Liver (tissue), 3 donors: ENCODE results near the gene FYB1.

Experiments
- JUND ChIP-seq, 2 donors: IDR thresholded peaks; 2 replicates each; pipeline ENCODE4 v1.6.1; 2016; ENCODE audit warnings: antibody characterized with exemption in 2 of 2
- RAD21 ChIP-seq, 2 donors: IDR thresholded peaks; 2 replicates each; pipeline ENCODE4 v1.6.1; 2016; ENCODE audit warnings: antibody characterized with exemption in 2 of 2, mild to moderate bottlenecking in 2 of 2
- TF ChIP-seq, protein P1 (sequence below): IDR thresholded peaks from 2 replicates; pipeline ENCODE4 v1.6.1; 2016; ENCODE audit warnings: antibody characterized with exemption
- TF ChIP-seq, protein P2 (sequence below): fragments of 150-350 bp; IDR thresholded peaks from 2 replicates; pipeline ENCODE4 v1.5.1; 2017; ENCODE audit warnings: improper control_type of control experiment, low read depth, low read length; ENCODE audit not compliant: missing input control
- donor health status: healthy.
- donor health status: healthy.

DNA sequence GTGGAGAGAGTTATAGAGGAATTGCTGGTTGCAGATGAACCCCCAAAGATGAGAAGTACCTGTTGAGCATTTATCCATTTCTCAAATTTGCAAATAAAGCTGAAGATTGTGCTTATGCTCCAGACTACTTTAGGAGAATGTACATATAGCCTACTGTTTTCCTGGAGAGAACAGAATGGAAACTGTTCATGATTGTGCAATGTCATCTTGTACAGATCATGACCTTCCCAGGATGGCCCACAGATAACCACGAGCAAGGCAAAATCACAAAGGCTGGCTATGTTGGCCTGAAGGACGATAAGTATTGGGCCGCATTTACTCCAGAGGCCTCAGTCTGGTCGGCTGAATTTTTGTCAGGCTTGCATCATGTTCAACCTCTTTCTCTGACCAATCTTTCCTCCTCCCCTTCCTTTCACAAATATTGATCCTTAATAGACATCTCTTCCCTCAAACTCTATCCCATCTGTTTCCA, 116.6 kb downstream of the FYB1 start:
- TF ChIP-seq RAD21 (IDR thresholded peaks at IDR 0.05) (no peak), JUND (IDR thresholded peaks at IDR 0.05) (no peak)
- TF ChIP-seq, protein P1, sequence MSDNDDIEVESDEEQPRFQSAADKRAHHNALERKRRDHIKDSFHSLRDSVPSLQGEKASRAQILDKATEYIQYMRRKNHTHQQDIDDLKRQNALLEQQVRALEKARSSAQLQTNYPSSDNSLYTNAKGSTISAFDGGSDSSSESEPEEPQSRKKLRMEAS = no peak
- TF ChIP-seq, protein P2, sequence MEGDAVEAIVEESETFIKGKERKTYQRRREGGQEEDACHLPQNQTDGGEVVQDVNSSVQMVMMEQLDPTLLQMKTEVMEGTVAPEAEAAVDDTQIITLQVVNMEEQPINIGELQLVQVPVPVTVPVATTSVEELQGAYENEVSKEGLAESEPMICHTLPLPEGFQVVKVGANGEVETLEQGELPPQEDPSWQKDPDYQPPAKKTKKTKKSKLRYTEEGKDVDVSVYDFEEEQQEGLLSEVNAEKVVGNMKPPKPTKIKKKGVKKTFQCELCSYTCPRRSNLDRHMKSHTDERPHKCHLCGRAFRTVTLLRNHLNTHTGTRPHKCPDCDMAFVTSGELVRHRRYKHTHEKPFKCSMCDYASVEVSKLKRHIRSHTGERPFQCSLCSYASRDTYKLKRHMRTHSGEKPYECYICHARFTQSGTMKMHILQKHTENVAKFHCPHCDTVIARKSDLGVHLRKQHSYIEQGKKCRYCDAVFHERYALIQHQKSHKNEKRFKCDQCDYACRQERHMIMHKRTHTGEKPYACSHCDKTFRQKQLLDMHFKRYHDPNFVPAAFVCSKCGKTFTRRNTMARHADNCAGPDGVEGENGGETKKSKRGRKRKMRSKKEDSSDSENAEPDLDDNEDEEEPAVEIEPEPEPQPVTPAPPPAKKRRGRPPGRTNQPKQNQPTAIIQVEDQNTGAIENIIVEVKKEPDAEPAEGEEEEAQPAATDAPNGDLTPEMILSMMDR = no peak
